Fibroblast of lung (primary cell): ENCODE results near the gene IRAK3.

Experiments
- CTCF ChIP-seq, 2 donors: IDR thresholded peaks in 1 of 2; conservative IDR thresholded peaks in 1 of 2; 1 replicate in 1 of 2; 2 replicates in 1 of 2; pipeline ENCODE4 v1.5.1; 2011 to 2012; ENCODE audit warnings: low read length in 2 of 2, control low read depth in 1 of 2, inconsistent platforms in 1 of 2, low read depth in 1 of 2, mild to moderate bottlenecking in 1 of 2
- EZH2 ChIP-seq: IDR thresholded peaks from 2 replicates; pipeline ENCODE4 v1.5.1; 2012; ENCODE audit warnings: low read length, control low read depth, mild to moderate bottlenecking; ENCODE audit errors: missing control alignments

GRCh38 chr12:66188584-66189485 lies at the start of gene IRAK3:
- TF ChIP-seq CTCF (conservative IDR thresholded peaks at IDR 0.05 in 1 of 2, IDR thresholded peaks at IDR 0.05 in 1 of 2; ENCODE audit: low read depth in 1 of 2, low read length in 2 of 2) (no peak), EZH2 (no peak)
